HUES64 (cell line): ENCODE measurements around the gene ATIC.

ENCODE experiments used
- H3K27ac ChIP-seq: 2 replicates; pipeline ENCODE4 v1.7.0; 2013; ENCODE audit warnings: low read depth, low read length, inconsistent platforms
- H3K27me3 ChIP-seq: 2 replicates; pipeline ENCODE4 v1.6.1; 2013; ENCODE audit warnings: mild to moderate bottlenecking, low read length; ENCODE audit not compliant: insufficient read depth
- H3K36me3 ChIP-seq: 2 replicates; pipeline ENCODE4 v1.6.1; 2013; ENCODE audit warnings: mild to moderate bottlenecking, low read length; ENCODE audit not compliant: insufficient read depth
- H3K4me1 ChIP-seq: 2 replicates; pipeline ENCODE4 v1.6.1; 2013; ENCODE audit warnings: mild to moderate bottlenecking, low read length, moderate library complexity; ENCODE audit not compliant: insufficient read depth
- H3K4me3 ChIP-seq: 2 replicates; pipeline ENCODE4 v1.5.1; 2013; ENCODE audit warnings: mild to moderate bottlenecking, low read length, moderate library complexity
- H3K9ac ChIP-seq: 2 replicates; pipeline ENCODE4 v1.6.1; 2013; ENCODE audit warnings: mild to moderate bottlenecking, low read depth, low read length
- H3K9me3 ChIP-seq: 2 replicates; pipeline ENCODE4 v1.6.1; 2013; ENCODE audit warnings: low read depth, low read length; ENCODE audit not compliant: insufficient read depth
- WGBS: fragments of 150-250, 120-280 bp; methylation state at CpG from one replicate; pipeline ENCODE4 v1.1.7; 2013; ENCODE audit warnings: missing lambda C conversion rate; 5-methylcytosine and 5-hydroxymethylcytosine counted together

ATIC gene

GRCh38 chr2:215369181-215369760 is 57.4 kb downstream of the ATIC start:
- Histone ChIP-seq H3K9me3 (no peaks in the 10 kb centered on the region), H3K36me3 (peaks cover 93% of the 10 kb centered on the region), H3K27ac (no peak overlapping the region), H3K4me3 (no peak overlapping the region), H3K9ac (no peak overlapping the region), H3K27me3 (no peaks in the 10 kb centered on the region), H3K4me1 (no peaks in the 10 kb centered on the region)
- WGBS, result 99% methylated on average over 3 of the region's 3 CpGs

GRCh38 chr2:215370112-215370965 is 58.5 kb downstream of the ATIC start:
- no peak overlapping the region for H3K27ac ChIP-seq
- peaks cover 93% of the 10 kb centered on the region for H3K36me3 ChIP-seq
- no peaks in the 10 kb centered on the region for H3K27me3 ChIP-seq
- H3K4me3 ChIP-seq, result no peak overlapping the region
- no peaks in the 10 kb centered on the region for H3K9me3 ChIP-seq
- 81% methylated on average over 13 of the region's 14 CpGs for WGBS
- H3K9ac ChIP-seq, result no peak overlapping the region
- no peaks in the 10 kb centered on the region for H3K4me1 ChIP-seq

GRCh38 chr2:215371915-215372897 is 60.3 kb downstream of the ATIC start:
- H3K27ac ChIP-seq, result no peak overlapping the region
- H3K27me3 ChIP-seq, result no peaks in the 10 kb centered on the region
- 94% methylated on average over 14 of the region's 14 CpGs for WGBS
- H3K9me3 ChIP-seq, result no peaks in the 10 kb centered on the region
- no peak overlapping the region for H3K9ac ChIP-seq
- H3K36me3 ChIP-seq, result peaks cover 95% of the 10 kb centered on the region
- no peaks in the 10 kb centered on the region for H3K4me1 ChIP-seq
- no peak overlapping the region for H3K4me3 ChIP-seq

GRCh38 chr2:215372968-215373649 is 61.2 kb downstream of the ATIC start:
- WGBS, result 93% methylated on average over 9 of the region's 9 CpGs
- Histone ChIP-seq H3K36me3 (peaks cover 95% of the 10 kb centered on the region), H3K4me3 (no peak overlapping the region), H3K9me3 (no peaks in the 10 kb centered on the region), H3K27ac (no peak overlapping the region), H3K9ac (no peak overlapping the region), H3K27me3 (no peaks in the 10 kb centered on the region), H3K4me1 (no peaks in the 10 kb centered on the region)

GRCh38 chr2:215374002-215374401 is 62.1 kb downstream of the ATIC start:
- no peak overlapping the region for H3K9ac ChIP-seq
- H3K4me3 ChIP-seq, result no peak overlapping the region
- no peaks in the 10 kb centered on the region for H3K27me3 ChIP-seq
- H3K36me3 ChIP-seq, result peaks cover 96% of the 10 kb centered on the region
- no peak overlapping the region for H3K27ac ChIP-seq
- H3K9me3 ChIP-seq, result no peaks in the 10 kb centered on the region
- WGBS, result 100% methylated on average over 1 of the region's 1 CpG
- H3K4me1 ChIP-seq, result no peaks in the 10 kb centered on the region

- H3K4me3 ChIP-seq, result no peak overlapping the region
- no peak overlapping the region for H3K27ac ChIP-seq
- WGBS, result 93% methylated on average over 10 of the region's 10 CpGs
These were observed 63.0 kb downstream of the ATIC start for GRCh38 chr2:215374642-215375466.

GRCh38 chr2:215375467-215375830 is 63.6 kb downstream of the ATIC start:
- Histone ChIP-seq H3K27me3 (no peaks in the 10 kb centered on the region), H3K4me3 (no peak overlapping the region), H3K27ac (no peak overlapping the region), H3K9me3 (no peaks in the 10 kb centered on the region), H3K4me1 (no peaks in the 10 kb centered on the region), H3K9ac (no peak overlapping the region), H3K36me3 (peaks cover 96% of the 10 kb centered on the region)
- 97% methylated on average over 6 of the region's 6 CpGs for WGBS

More at GRCh38 chr2:215374642-215375466, 63.0 kb downstream of the ATIC start:
- Histone ChIP-seq H3K9ac (no peak overlapping the region), H3K4me1 (no peaks in the 10 kb centered on the region), H3K9me3 (no peaks in the 10 kb centered on the region), H3K27me3 (no peaks in the 10 kb centered on the region), H3K36me3 (peaks cover 96% of the 10 kb centered on the region)

- H3K9ac ChIP-seq, result no peak overlapping the region
- H3K27me3 ChIP-seq, result no peaks in the 10 kb centered on the region
- no peak overlapping the region for H3K4me3 ChIP-seq
- 95% methylated on average over 7 of the region's 9 CpGs for WGBS
- no peaks in the 10 kb centered on the region for H3K4me1 ChIP-seq
- H3K27ac ChIP-seq, result no peak overlapping the region
- H3K9me3 ChIP-seq, result no peaks in the 10 kb centered on the region
- peaks cover 99% of the 10 kb centered on the region for H3K36me3 ChIP-seq
These were observed 64.4 kb downstream of the ATIC start for GRCh38 chr2:215376103-215376780.

- no peaks in the 10 kb centered on the region for H3K9me3 ChIP-seq
- WGBS, result 86% methylated on average over 2 of the region's 2 CpGs
- H3K27me3 ChIP-seq, result no peaks in the 10 kb centered on the region
- no peak overlapping the region for H3K9ac ChIP-seq
- no peak overlapping the region for H3K4me3 ChIP-seq
- H3K4me1 ChIP-seq, result no peaks in the 10 kb centered on the region
- no peak overlapping the region for H3K27ac ChIP-seq
- H3K36me3 ChIP-seq, result peaks cover 96% of the 10 kb centered on the region
These were observed 65.4 kb downstream of the ATIC start for GRCh38 chr2:215377283-215377682.

- WGBS, result 98% methylated on average over 3 of the region's 3 CpGs
- Histone ChIP-seq H3K36me3 (peaks cover 95% of the 10 kb centered on the region), H3K9ac (no peak overlapping the region), H3K27me3 (no peaks in the 10 kb centered on the region), H3K4me3 (no peak overlapping the region), H3K9me3 (no peaks in the 10 kb centered on the region), H3K27ac (no peak overlapping the region), H3K4me1 (no peaks in the 10 kb centered on the region)
These were observed 66.2 kb downstream of the ATIC start for GRCh38 chr2:215378045-215378444.
